Hematopoietic multipotent progenitor cell treated with erythropoietin and hydrocortisone succinate and interleukin-3 and kit ligand, for 17 days (in vitro differentiated cells): ENCODE results near the gene CBX4.

Source experiments
- DNase-seq: peaks from one replicate; pipeline ENCODE4 v3.0.0-alpha.2; 2015; ENCODE audit warnings: low spot score

CBX4 gene

DNA sequence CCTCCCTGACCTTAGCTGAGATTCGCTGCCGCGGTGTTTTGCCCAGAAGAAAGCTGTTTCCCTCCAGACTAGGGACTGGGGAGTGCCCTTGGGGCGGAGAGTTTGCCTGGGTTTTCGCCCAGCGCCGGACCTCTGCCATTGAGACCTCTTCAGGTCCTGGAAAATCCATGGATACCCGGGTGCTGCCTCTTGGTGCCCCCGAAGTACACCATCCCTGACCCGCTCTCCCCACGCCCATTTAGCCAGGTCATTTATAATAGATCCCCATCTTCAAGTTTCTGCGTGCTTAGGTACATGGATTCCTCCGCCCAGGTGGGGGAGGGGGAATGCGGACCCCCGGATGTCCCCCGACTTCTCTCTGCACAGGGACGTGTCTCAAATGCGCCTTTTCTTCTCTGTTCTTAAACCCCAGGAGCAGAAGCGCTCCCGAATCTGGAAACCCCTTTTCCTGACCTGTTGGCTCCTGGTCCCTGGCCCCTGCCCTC is 27.3 kb downstream of the CBX4 start:
- no peak for DNase-seq

DNA sequence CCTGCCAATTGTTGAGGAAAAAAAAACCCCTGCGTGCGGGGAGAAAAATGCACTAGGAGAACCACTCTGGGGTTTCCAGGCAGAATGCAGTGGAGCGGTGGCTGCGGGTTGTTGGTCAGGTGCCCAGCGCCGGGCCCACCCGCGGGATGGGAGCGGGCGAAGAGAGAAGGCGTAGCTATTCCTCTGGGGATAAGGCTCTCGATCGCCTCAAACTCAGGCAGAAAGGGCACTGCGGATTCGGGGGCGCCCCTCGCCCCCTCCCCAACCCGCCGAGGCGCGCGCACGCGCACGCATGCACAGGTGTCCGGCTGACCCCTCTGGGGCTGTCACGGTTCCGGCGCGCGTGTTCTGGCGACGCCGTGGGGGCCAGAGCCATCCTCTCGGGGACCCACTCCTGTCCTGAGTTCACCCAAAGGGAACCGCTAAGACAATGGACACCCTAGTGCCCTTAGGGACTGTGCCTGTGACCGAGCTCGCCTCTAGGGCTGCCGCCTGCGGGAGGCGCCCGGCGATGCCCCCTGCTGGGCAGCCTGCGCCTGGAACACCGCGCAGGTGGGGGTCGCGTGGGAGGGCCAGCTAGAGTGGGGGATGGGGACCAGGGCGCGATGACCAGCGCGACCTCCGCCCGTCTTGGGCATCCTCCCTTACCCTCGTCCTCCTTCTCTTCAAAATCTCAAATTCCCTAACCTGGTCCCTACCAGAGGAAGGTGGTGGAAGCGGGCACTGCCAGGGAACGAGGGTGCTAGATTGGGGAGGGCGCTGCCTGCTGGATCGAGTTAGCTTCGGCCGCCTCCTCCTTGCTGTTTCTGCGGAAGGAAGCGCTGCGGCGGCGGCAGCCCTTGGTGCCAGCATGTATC is 28.0 kb downstream of the CBX4 start:
- DNase-seq = no peak

DNA sequence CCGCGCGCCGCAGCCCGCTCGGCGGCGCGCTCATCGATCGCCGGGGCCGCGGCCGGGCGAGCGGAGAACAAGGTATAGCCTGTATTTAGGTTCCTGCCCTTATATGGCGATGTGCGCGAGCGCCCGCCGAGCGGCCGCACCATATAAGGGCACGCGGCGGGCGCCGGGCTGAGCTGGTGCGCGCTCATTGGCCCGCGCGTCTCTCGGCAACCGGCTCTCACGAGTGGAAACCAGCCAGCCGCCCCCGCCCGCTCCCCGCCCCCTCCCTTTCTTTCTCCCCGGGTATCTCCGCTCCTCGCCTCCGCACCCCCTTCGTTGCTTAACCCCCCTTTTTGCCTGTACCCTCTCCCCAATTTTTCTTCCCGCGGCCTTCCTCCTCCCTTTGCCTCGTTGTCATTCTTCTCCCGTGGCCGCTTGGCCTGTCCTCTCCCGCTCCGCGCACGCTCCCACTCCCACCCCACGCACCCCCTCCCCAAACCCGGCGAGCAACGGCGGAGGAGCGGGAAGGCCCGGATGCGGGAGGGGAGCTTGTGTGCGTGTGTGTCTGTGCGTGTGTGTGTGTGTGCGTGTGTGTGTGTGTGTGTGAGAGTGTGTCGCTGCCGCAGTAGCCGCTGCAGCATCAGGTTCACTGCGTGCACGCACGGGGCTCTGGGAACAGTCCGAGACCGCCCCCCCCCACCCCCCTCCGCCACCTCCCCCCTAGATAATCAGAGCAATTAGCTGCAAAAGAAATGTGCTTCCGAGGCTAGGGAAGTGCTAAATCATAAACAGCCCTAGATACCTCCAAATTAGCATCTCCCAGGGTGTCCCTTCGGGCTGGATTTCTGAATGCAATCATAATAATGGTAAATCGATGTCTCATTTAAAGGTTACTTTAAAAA is 28.9 kb downstream of the CBX4 start:
- no peak for DNase-seq

DNA sequence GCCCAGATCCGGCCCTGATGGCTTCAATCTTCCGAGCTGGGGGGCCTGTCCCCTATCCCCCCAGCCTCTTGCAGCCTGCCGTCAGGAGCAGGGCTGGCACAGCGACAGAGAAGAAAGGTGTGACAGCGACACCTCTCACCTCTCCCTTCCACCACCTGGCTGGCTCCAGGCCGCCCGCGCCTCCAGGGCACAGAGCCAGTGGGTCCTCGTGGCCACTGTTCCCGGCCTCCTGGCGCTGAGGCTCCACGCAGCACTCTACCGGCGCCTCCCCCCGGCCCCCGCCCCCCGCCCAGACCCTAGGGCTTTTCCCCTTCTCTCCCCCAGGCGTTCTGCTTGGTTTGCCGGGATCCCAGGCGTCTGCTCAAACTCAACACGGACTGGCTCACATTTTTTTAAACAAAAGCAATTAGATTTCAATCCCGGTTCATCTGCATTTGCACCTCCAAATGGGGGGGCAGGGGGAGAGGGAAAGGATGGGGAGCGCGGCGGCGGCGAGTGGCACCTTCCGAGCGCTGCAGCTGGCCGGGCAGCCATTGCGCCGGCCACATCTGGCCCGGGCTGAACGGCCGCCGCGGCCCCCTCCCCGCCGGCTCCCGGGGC is 29.6 kb downstream of the CBX4 start:
- no peak for DNase-seq

DNA sequence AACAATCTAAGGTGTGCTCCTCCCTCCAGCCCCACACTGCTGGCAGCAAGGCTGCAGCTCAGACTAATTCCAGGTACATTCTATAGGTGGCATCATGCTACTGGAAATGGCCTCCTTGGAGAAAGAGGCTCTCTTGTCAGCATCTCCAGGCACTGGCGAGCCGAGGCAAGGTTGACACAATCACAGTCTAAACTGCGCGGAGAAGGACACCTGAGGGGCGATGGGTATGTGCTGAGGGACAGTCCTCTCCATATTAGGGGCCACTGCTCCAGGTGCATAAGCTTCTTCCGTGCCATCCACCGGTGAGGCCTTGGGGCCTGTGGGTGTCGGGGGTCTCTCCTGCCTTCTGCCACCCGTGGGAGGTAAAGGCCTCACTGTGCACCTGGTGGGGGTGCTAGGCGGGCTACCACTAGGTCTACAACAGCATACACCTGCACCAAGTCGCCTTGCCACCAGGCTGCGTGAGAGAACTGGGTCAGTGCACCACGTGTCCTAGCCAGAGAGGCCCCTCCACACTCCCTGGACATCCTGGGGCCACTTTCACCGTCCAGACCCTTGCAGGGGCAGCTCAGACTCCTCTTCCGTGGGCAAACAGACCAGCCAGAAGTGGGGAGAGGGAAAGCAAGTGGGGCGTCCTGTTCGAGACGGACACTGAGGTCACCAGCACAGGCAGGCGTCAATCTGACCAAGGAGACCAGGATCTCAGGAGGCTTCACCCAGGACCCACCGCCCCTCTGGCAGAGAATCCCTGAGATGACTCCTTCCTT is 30.3 kb downstream of the CBX4 start:
- DNase-seq = no peak

DNA sequence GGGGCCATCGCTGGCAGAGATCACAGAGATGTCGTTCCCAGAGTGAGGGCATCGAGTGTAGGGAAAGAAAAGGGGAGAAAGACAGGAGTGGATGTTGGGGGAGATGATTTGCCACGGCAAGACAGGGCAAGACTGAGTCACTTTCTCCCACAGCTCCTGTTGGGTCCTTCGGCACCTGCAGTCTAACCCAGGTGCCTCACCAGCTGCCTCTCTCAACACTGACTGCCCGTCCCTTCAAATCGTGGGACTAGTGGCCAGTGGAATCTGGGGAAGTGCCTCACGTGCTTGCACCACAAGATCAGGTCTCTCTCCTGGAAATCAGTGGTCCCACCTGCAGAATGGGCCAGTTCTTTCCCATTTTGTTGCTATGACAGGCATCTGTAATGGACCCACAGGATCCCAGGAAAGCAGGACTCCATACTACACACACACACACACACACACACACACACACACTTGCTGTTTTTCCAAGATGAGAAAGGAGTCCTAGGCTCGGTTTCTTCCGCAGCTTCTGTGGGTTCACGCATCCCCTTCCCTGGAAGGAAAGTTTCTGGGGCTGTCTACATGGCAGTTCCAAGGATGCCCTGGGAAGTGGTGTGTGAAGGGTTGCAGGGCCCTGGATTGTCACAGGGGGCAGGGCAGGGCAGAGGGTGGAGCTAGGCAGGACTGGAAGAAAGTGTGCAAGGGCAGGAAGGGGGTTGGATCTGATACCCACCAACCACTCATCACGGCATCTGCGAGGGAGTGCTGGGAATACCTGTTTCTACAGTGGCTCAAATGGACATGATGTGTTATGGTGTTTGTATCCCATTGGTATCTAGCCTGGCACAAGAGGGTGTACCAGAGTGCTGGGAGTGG is 32.1 kb downstream of the CBX4 start:
- DNase-seq = no peak

DNA sequence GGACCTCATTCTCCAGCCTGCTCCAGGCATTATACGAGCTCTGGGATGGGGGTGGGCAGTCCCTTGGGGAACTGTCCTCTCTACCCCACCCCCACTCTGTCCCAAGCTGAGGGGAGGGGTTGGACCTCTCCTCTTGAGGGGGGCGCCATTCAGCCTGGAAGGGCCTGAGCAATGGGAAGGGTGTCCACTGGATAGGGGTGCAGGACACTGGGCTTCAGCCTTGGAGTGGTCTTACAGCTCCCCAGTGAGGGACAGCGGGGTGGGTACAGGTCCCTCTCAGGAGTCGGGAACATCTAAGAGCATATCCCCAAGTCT is 32.8 kb downstream of the CBX4 start:
- DNase-seq = no peak

DNA sequence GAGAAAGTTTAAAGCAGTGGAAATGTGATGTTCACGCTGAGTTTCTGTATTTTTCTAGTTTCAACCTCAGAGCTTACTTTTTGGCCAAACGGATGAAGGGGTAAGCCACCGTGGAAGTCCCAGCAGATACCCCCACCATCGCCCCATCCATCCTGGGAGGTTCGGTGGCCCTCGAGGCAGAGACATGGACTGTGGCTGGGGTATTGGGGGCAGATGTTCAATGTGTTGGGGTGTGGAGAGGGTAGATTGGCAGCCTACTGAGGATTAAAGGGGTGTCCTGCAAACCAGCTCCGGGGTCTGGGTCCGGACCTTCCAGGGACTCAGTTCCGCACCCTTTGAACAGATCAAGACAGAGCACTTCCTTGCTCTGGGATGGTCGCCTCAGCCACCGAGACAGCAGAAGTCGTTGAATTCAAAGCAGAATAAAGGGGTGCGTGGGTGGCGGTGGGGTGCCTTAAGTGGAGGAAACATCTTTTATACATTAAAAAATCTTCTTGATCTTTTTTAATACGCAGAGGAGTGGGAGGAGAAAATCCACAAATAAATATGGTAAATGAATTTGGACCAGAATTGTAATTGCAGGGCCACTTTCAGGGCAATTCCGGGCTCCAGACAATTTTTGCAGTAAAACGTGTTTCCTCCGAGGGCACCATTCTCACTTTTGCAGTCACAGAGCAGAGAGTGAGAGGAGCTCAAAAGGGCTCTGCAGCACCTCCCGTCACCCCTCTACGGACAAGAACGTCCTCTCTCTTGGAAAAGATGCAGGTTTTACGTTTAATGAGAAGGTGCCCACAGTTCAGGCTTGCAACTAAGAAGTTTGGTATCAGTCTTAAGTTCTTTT is 34.2 kb downstream of the CBX4 start:
- DNase-seq = no peak

DNA sequence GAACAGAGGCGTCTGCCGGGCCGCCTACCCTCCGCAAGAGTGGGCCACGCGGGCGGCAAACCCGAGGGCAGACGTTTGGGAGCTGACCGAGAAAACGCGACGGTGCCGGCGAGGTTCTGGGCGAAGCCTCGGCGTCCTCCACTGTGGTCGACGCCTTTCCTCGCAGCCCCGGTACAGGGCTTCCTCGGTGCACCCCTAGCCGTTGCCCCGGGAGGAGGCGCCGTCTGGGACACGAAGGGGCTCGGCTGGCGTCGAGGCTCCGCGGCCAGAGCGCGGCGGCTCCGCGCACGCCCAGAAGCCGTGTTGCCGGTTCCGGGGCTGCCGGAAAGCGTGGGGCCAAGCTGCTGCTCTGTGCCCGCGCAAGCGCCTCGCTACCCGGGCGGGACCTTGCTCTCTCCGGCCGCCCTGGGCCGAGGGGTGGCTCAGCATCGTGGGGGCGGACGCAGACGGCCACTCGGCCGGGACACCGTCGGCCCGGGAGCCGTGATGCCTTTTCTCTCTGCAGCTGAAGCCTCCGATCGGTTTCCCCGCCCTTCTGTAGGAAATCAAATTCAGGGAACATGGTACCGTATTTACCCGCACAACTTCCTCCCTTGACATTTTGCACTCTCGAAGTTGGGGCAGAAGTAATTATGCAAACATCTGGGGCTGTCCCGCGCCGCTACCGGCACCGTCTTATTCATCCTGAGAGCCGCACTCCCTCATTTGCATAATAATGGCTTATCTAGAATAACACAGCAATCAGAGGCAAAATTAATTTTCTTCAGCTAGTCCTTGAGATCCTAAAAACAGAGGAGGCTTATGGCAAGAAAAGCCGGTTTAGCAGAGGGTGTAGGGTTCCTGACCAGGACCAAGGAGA is 35.0 kb downstream of the CBX4 start:
- no peak for DNase-seq

DNA sequence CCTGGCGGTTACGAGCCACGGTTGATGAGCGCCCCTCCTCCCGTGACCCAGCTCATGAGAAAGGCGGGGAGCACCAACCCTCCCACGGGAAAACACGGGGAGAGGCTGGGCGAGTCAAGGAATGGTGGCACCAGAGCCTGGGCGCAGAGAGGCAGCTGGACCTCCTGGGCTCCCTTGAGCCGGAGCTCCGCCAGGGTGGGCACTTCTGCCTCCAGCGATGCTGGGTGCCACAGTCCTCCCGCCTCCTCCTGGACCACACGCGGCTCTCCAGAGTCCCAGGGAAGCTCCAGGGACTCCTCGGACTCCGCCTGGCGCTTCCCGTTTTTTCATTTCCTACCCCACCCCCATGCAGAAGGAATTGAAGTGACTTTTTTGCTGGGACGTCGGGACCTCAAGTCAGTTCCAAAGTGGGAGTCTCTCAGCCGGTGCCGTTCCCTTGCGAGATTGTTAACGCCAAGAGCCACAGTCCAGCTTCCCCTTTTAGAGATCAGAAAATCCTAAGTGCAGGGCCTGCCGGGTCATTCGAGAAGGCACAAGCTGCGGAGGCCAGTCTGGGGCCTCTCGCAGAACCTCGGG is 35.7 kb downstream of the CBX4 start:
- DNase-seq = no peak

DNA sequence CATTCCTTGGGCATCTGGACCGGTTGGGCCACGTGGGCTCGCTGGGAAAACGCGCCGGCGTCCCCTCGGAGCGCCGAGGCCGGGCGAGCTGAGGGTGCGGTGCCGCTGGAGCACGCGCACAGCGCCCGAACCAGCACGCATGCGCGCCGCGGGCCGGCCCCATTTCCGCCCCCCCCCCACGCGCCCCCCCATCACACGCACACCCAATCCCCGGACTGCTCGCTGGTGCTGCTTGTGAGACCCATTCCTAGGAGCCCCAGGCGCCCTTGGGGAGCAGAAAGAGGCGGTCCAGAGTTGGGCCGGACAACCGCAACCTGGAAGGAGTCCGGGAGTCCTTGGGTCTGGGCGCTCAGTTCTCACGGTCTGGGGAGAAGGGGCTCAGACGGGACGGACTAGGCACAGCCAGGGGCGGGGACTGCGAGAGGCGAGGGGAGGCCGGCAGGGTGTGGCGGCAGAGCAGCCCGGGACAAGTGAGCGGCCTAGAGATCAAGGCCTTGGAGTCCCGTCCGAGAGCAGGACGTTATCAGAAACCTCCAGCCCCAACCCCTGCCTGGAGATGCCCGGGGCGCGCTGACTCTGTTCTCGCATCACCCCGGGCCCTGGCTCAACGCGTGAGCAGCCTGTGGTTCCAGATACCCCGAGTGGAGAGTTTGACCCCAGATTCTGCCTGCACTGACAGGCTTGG is 36.4 kb downstream of the CBX4 start:
- no peak for DNase-seq

DNA sequence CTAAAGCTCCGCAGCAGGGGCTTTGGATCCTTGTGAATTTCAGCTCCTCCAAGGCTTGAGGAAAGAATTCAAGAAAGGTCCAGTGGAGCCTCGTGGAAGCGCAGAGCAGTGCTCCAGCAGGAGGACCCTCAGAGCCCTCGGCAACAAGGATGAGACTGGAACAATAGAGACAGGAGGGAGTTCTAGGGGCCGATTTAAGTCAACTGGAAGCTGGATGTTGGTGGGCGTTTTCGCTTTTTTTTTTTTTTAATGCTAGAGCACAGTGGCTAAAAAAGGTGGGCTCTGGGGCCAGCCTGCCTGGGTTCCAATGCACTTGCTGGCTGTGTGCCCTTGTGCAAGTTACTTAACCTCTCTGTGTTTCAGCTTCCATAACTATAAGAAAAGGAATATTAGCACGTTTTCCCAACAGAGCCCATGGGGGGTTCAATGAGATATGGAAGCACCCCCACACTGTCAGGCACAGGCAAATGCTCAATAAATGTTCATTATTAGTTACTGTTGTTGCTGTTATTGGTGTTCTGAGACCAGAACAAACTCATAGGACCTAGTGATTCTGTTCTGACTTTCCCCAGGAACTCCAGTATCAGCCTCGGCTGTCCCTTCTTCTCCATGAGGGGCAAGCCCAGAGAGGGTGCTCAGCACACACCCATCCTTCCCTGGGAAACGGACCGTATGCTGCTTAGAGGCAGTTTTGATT is 37.1 kb downstream of the CBX4 start:
- no peak for DNase-seq

DNA sequence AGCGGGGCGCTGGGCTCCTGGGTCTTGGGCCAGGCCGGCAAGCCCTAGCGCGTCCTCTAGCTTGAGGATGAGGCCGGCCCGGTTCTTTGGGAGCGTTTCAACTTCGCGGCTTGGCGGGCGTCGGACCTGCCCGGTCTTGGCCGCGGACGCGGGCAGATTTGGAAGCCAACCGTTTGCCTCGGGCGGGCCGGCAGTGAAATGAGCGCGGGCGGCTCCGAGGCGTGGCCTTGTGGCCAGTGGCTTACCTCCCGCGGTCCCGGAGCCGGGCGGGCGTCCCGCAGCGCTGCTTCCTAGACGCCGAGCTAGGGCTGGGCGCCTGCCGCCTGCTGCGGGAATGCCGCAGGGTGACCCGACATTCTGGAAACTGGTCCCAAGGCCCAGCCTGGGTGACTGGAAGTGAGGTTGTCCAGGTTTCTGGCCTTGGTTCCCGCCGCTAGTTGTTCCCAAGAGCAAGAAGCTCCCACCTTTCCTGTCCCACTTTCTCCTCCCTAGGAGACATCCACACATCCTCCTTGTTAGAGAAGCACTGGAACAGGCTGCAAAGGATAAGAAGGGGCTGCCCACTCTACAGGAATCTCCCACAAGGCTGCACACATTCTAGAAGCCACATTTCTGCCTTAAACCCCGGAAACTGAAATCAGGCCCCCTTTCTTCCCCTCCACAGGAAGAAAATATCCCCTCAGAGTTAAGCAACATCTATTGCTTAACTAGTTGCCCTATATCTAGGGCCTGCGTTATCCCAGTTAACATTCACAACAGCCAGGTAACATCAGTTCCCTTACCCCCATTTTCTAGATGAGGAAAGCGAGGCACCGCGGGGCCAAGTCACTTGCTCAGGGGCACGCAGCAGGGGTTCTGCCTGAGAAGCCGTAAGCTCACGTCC is 37.8 kb downstream of the CBX4 start:
- no peak for DNase-seq

DNA sequence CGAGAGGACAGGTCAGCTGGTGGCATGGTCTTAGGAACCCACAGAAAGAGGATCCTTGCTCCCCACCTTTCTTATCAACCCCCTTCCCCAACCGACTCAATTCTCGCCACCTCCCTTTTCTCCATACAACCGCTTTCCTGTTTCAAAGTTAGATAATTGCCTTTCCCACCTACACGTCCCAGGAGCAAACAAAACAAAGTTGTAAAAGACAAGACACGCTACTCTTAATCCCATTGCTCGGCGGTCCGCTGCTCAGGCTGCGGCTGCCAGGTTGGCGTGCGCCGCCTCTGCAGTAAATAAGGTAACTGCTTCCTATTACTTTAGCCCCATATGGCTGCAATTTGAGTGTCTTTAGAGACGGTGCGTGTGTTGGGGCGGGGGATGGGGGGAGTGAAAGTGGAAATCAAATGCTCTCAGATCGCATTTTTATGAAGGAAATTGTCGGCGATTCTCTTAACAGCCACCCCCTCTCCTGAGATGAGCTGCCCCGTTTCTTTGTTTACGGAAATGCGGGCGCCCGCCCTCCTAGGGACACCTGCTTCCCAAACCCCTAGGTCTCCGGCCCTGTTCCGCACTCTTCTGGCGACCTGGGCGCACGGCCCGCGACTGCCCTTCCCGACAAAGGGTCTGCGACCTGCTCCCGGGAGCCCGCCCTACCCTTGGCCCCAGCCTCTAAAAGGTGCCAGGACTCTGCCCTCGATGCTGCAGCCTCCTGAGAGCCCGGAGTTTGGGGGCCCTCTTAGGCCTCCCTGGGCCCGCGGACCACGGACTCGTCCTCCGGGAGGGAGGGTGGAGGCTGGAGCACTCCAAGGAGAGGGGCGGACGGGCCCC is 38.7 kb downstream of the CBX4 start:
- DNase-seq = no peak

DNA sequence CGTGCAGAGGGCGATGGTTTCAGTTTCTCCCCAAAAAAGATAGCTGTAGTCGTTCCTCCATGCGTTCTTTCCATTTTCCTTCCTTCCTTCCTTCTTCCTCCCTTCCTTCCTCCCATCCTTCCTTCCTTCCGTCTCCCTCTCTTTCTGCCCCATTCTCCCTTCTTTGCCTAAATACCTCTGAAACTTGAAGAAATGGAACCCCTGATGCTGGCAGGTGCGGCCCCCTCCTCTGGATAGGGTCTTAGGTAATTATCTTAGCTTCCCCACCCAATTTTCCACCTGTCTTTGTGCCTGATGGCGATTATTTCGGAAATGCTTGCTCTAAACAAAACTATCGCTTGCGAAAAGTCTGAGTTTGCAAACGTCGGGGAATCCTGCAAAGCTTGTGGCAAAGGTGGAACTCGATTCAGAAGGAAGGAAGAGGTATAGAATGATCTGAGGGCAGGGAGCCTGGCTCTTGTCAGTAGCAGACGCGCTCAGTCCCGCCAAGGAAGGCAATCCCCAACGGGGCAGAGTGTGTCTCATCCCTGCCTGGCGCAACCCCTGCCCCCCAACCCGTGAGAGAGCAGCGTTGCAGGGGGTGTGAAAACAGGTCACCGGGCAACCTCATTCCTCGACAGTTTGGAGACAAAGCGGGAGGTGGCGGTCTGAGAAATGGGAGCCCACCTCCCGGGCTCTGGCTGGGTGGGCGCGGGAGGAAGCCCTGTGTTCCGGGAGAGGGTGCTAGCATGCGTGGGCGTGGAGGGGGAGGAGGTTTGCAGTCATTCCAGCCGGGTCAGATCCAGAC is 39.5 kb downstream of the CBX4 start:
- DNase-seq = no peak
